ENCODE results near the gene TSTD2.

Gene TSTD2

DNA sequence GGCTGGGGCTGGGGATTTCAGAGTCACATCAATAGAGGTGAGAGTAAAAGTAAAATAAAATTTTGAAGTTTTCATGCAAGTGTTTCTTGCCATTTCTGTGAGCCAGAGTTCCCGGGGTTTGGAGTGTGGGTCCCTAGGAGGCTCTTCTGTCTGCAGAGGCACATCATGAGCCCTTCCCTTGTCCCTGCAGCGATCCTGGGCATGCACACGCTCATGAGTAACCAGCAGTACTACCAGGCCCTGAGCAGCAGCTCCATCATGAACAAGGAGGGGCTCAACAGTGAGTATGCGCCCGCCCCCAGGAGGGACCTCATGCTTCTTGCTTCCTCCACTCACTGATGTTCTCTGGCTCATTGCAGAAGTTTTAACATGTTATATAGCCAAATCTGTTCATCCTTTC lies 70.6 kb downstream of the TSTD2 start:
- DNase-seq (ENCODE audit: low read depth): no peak

DNA sequence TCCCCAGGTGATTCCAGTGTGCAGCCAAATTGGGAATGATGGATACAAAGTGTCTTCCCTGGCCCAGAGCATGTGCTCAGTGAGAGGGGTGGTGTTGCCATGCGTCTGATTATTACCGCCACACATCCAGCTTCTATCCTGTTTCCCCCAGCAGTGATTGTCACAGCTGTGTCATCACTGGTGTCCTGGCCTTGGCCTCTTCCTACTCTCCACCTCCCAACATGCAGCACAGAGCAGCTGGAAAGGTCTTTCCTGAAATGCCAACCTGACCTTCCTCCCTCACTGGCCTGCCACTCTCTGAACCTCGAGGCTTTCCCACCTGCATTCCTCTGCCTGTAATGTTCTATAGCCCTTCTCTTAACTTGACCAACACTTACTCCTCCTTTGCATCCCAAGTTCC lies 71.7 kb downstream of the TSTD2 start:
- DNase-seq (ENCODE audit: low read depth): no peak

DNA sequence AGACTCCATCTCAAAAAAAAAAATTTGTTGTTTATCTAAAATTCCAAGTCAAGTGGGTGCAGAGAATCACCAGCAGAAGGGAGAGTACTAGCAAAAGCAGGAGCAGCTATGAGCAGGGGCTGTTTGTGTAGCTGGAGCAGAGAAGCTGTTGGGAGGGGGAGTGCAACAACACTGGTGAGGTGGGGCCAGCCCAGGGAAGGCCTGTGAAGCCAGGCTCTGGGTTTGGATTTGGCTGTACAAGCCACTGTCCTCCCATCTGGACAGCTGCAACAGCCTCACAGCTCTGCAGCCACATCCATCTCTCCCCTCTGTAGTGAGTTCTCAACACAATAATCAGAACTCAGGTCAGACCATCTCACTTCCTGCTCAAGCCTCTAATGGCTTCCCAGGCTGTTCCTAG lies 72.3 kb downstream of the TSTD2 start:
- DNase-seq (ENCODE audit: low read depth): no peak

DNA sequence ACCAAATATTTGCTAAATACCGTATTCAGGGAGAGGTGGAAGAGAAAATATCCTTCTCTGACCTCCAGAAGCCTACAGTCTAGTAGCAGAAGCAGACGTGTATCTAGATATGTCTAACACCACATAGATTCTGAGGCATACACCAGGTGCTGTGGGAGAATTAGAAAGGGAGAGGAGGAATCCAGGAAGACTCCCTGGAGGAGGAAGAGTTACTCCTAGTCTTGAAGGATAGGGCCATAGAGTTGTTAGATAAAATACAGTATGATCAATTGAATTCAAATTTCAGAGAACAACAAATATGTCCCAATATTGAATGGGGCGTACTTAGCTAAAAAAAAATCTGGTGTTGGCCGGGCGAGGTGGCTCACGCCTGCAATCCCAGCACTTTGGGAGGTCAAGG lies 73.0 kb downstream of the TSTD2 start:
- no peak for DNase-seq (ENCODE audit: low read depth)

DNA sequence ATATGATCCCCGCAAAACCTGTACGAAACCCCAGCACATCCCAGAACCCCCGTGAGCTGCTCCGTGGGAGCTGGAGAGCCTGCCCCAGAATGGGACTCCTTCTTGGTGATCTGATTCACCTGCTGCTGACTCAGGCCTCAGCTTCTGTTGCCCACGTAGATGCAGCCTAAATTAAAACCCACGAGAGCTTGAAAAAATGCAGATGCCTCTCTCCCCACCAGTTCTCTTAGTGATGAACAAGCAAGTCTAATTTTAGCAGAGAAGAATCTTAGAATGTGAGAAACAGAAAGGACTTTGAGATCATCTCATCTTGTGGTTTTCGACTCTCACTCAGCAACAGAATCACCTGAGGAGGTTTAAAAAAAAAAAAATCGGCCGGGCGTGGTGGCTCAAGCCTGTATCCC lies 74.1 kb downstream of the TSTD2 start:
- no peak for DNase-seq (ENCODE audit: low read depth)

DNA sequence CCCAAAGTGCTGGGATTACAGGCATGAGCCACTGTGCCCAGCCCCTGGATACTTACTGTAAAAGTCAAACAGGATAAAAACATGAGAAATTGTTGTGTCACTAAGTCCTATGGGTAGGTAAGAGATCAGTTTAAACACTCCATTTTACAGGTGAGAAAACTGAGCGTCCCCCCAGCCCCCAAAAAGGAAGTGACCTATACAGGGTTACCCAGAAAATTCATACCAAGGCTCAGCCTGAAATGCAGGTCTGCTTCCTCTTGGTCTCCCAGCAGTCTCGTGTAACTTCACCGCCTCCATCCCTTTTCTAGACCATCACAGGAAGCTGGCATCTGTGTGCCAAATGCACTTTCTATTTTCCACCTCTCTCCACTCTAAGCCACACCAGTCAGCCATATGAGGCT lies 74.5 kb downstream of the TSTD2 start:
- no peak for DNase-seq (ENCODE audit: low read depth)

DNA sequence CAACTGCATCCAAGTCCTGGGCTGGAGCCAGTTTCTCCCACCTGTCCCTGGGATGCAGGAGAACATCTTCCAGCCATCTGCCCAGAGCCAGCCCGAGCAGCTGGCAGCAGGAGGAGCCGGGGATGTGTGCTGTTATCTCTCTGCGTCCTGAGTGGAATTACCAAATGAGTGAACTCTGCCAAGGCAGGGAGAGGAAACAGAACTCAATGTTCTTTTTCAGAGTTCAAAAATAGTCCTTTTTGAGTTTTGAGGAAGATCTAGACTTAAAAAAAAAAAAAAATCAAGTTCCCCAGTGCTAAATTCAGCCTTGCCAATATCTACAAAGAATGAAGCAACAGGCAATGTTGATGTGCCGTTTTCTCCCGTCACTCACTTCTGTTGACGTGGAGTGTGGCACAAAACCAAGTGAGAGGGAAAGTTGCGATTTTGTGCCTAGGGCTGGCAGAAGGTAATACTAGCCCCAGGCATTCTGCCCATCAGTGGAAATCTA lies 75.5 kb downstream of the TSTD2 start:
- DNase-seq (ENCODE audit: low read depth): no peak

DNA sequence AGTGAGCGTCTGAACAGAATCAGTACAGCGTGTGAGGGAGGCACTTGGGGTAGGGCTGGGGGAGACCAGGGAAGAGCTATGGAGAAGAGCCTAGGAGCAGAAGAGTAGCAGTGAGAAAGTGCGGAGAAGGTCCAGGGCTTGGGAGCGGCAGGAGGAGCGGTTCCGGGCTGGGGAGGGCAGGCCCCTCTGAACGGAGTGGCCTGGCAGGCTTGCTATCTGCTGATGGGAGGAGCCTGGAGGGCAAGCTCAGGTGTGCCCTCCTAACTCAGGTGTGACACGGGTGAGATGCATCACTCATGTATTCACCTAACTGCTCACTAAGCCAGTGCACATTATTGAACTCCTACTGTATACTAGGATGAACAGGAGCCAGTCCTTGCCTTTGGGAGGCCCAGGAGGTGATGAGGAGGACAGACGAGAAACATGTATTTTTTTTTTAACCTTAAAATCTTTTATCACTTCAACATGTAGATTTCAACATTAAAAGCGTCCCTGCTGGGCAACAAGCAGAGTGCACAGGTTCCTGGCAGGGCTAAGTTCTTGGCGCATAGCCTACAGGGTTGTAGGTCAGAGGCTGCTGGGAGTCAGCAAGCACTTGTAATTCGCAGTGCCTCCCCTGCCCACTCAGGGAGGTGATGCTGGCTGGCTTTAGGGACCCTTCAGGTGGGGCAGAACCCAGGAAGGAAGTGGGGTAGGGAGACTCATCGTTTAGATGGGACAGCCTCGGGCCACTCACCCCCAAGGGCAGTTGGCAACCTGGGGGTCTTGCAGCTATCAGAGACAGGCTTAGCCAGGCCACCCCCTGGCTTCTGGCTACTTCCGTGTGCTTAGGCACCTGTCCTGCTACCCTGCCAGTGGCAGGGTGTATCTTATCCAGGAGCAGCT lies 76.2 kb downstream of the TSTD2 start:
- DNase-seq (ENCODE audit: low read depth): no peak

DNA sequence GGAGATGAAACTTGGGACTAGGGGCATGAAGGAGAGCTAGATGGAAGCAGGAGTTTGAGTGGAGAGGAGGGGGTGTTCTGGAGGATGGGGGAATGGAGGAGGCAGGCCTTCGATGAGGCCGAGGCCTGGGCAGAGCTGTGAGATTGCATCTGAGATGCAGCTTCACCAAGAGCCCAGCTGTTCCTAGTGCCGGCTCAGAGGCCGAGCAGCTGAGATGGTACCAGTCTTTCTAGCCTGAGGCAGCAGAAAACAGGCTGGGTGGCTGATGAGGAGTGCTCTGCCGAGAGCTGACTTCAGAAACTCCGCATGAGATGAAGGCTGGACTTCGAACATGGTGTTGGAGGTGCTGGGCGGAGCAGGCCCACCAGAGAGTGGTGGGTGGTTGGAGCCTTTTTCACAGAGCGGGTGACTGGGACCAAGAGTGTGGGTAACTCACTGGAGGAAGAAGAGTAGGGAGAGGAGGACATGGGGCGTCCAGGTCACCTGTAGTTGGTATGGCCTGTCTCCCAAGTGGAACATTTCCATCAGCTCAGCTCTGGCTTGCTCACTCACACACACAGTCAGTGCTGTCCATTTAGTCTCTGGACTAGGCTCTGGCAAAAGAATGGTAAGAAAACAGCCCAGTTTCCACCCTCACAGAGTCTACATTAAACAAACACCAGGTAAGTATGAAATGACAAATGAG lies 77.0 kb downstream of the TSTD2 start:
- DNase-seq (ENCODE audit: low read depth): no peak

DNA sequence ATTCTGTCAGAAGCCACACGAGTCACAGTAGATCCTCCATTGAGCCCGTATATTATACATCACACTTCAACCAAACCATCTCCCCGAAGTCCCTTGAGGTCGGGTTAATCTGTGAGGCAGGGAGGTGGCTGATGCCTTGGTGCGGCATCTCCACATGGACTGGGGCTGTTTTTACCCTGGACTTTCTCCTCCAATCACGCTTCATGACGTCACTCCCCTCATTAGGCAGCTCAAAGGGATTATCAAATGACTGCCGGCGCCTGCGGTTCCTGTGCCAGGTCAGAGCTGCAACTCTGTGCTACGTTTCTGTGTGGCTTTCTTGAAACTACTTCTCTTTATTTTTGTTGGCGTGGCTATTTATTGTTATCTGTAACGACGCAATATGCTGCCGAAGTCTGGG lies 78.0 kb downstream of the TSTD2 start:
- DNase-seq (ENCODE audit: low read depth): no peak

DNA sequence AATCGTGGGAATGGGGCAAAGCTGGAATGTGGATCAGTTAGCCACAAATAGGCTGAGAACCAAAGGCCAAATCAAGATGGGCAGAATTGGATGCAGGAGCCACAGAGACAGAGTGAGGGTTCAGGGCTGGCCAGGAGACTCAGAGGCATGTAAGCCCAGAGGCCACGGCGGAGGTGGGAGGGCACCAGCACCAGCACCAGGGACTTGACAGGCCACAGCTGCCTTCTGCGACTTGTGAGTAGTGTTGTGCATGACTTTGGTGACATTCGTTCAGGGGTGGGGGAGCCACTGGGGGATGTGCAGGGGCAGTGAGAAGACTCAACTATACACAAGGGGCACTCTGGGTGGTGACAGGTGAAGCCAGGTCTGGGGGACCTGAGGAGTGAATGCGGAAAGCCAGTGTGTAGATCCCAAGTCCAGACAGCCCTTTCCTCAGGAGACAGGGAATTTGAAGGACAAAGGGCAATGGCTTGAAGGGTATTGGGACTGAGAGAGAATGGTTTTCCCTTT lies 78.5 kb downstream of the TSTD2 start:
- no peak for DNase-seq (ENCODE audit: low read depth)

DNA sequence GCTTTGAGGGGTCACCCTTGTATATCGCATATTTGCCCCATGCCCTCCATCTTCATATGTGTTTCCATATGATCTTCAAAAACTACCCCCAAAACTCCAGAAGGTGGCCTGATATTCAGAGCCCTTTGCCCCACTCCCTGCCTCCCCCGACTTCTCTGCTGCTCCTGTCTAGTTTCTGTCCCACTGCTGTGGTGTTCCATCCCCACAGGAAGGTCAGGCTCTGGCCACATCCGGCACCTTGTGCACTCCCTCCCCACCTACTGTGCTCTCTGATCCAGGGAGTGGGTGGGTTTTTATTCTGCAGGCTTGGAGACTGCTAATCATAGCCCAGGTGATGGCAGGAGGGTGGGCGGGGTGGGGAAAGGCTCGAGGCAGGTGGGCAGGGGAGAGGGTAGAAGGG lies 79.3 kb downstream of the TSTD2 start:
- no peak for DNase-seq (ENCODE audit: low read depth)

DNA sequence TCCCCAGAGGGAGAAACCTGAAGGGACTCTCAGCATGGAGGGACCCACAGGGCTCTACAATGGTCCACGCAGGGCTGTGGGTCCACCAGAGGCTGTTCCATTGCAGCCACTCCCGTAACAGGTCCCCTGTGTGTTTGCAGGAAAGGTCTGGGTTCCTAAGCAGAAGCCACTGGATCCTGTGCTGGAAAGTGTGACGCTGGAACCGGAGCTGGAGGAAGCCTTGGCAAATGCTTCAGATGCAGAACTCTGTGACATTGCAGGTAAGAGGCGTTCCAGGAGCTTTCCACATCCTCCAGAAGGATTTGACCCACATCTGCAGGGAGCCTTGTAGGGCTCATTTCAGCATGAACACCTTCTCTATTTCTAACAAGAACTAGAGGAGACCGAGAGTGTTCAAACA lies 80.0 kb downstream of the TSTD2 start:
- DNase-seq (ENCODE audit: low read depth): no peak

DNA sequence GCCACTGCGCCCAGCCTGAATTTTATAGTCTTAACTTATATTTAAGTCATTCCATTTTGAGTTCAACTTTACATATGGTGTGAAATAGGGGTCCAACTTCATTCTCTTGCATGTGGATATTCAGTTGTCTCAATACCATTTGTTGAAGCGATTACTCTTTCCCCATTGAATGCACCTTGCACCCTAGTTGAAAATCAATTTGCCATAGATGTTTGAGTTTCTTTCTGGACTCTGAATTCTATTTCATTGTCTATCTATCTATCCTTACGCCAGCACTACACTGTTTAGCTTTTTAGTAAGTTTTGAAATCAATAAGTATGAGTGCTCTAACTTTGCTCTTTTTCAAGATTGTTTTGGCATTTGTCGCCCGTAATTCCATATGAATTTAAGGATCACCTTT lies 81.9 kb downstream of the TSTD2 start:
- DNase-seq (ENCODE audit: low read depth): no peak

DNA sequence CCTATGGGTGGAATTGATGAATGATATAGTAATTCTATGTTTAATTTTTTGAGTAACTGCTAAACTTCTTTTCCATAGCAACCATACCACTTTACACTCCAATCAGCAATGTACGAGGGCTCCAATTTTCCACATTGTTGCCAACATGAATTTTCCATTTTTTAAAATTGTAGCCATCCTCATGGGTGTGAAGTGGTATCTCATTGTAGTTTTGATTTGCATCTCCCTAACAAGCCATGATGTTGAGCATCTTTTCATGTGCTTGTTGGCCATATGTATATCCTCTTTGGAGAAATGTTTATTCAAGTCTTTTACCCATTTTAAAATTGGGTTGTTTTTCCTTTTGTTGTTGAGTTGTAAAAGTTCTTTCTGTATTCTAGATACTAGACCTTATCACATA lies 82.8 kb downstream of the TSTD2 start:
- DNase-seq (ENCODE audit: low read depth): no peak

Measured in stimulated activated CD4-positive, alpha-beta T cell treated with anti-CD3 and anti-CD28 coated beads, Interleukin-2, amount 100 ng/mL, for 4 hours (primary cell).